ENCODE data around the gene CEP112.

CEP112 gene

DNA sequence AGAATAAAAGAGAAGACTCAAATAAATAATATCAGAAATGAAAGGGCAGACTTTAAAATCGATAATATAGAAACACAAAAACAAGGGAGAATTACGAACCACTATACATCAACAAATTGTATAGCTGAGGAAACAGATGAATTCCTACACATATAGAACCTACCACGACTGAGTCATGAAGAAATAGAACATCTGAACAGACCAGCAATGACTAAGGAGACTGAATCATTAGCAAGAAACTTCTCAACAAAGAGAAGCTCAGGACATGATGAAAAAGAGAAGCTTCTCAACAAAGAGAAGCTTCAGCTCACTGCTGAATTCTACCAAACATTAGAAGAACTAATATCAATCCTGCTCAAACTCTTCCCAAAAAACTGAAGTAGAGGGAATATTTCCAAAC lies 255.9 kb downstream of the CEP112 start:
- ChIA-PET CTCF (no interaction called here), POLR2A (ENCODE audit: low non-redundant PET) (no interaction called here)
- H3K27ac ChIP-seq = no peak overlapping the region
- TF ChIP-seq, protein P1, sequence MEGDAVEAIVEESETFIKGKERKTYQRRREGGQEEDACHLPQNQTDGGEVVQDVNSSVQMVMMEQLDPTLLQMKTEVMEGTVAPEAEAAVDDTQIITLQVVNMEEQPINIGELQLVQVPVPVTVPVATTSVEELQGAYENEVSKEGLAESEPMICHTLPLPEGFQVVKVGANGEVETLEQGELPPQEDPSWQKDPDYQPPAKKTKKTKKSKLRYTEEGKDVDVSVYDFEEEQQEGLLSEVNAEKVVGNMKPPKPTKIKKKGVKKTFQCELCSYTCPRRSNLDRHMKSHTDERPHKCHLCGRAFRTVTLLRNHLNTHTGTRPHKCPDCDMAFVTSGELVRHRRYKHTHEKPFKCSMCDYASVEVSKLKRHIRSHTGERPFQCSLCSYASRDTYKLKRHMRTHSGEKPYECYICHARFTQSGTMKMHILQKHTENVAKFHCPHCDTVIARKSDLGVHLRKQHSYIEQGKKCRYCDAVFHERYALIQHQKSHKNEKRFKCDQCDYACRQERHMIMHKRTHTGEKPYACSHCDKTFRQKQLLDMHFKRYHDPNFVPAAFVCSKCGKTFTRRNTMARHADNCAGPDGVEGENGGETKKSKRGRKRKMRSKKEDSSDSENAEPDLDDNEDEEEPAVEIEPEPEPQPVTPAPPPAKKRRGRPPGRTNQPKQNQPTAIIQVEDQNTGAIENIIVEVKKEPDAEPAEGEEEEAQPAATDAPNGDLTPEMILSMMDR (conservative IDR thresholded peaks at IDR 0.05; ENCODE audit: low read depth) = no peak
- no peak for DNase-seq (ENCODE audit: low spot score)

DNA sequence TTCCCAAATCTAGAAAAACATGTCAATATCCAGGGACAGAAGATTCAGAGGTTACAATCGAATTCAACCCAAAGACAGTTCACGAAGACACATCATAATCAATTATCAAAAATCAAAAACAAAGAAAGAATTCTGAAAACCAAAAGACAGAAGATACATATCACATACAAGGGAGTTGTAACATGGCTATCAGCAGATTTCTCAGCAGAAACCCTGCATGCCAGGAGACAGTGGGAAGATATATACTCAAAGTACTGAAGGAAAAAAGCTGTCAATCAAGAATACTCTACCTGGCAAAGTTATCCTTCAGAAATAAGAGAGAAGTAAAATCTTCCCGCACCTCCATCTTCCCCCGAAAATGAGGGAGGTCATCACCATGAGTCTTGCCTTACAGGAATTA lies 258.6 kb downstream of the CEP112 start:
- H3K27ac ChIP-seq = no peak overlapping the region
- TF ChIP-seq, protein P1 (conservative IDR thresholded peaks at IDR 0.05; ENCODE audit: low read depth) = no peak
- CTCF ChIA-PET = no interaction called here
- DNase-seq (ENCODE audit: low spot score) = no peak
- POLR2A ChIA-PET (ENCODE audit: low non-redundant PET) = no interaction called here

DNA sequence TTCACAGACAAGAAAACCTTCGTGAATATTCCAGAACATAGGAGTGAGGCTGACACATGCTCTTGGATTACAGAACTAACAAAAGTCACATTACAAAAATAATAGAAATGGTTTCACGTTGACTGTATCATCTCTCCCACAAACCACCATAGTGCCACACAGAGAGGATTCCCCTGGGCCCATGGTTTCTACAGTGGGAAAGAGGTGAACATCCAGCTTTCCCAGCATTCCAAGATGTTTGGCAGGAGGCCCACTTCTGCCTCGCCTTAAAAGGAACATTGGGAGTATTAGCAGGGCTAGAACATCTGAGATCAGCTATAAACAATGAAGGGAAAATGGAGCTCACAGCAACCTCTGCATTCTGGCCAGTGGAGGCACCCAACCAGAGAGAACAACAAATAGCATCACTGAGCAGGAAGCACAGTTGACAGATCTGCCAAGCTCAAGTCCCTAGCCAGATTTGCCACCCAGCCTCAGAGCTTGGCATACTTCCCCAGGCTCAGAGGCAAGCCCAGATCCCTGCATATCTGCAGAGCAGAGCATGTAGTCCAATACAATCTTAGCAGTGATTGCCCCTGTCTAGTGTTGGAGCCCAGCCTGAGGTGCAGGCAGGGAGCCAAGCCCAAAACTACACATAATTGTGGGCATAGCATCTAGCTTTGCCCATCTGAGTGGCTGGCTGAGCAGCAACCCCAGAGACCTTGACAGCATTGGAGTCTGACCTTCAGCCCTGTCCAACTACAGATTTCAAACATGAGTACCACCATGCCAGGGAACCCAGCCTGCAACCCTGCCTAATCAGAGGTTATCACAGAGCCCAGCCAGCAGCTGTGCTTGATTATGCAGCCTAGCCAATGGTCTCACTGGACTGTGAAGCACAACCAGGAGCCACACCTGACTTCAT lies 260.4 kb downstream of the CEP112 start:
- ChIA-PET POLR2A (ENCODE audit: low non-redundant PET) (no interaction called here), CTCF (interaction anchor here (0.5 kb wide), 1 partner anchor 41 kb away, joined by 3 read pairs; no protein-coding TSS in a partner anchor)
- H3K27ac ChIP-seq = no peak overlapping the region
- TF ChIP-seq, protein P1 (conservative IDR thresholded peaks at IDR 0.05; ENCODE audit: low read depth) = no peak
- DNase-seq (ENCODE audit: low spot score) = no peak

DNA sequence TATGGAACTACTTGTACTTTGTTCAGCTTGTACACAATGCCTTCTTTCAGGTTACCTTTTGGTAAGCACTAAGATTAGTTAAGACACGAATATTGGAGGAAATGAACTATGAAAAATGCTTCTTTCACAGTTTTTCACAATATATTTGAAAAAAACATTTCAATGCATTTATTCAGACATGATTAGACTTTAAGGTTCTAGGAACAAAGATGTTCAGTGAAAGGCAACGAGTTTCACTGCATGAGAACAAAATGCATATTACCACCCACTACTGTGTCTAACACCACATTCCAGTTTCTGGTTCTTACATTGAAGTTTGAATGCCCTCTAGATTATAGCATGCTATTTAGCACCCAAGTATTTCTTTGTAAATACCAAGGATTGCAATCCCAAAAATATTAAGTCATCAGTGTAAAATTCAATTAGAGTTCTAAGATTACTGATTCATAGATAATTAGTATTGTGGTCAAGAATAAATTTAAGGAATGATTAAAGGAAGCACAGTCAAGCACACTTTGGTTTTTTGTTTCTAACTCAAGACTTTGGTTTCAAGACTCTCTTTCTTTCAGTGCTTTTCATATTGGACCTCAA lies 261.7 kb downstream of the CEP112 start:
- CTCF ChIA-PET = no interaction called here
- POLR2A ChIA-PET (ENCODE audit: low non-redundant PET) = no interaction called here
- TF ChIP-seq, protein P1 (conservative IDR thresholded peaks at IDR 0.05; ENCODE audit: low read depth) = no peak
- DNase-seq (ENCODE audit: low spot score) = no peak
- H3K27ac ChIP-seq = no peak overlapping the region

DNA sequence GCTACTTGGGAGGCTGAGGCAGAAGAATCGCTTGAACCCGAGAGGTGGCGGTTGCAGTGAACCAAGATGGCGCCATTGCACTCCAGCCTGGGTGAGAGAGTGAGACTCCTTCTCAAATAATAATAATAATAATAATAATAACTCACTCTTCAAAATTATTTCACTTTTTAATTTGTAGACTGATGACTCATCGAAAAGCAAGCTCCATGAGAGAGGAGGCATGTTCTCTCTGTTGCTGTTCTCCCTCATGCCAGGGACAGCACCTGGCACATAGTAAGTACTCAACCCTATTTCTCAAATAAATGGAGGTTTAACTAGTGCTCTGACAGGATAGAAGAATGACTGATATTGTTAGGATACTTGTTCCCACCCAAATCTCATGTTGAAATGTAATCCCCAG lies 265.3 kb downstream of the CEP112 start:
- ChIA-PET CTCF (no interaction called here), POLR2A (ENCODE audit: low non-redundant PET) (no interaction called here)
- DNase-seq (ENCODE audit: low spot score) = no peak
- H3K27ac ChIP-seq = no peak overlapping the region
- TF ChIP-seq, protein P1 (conservative IDR thresholded peaks at IDR 0.05; ENCODE audit: low read depth) = no peak

DNA sequence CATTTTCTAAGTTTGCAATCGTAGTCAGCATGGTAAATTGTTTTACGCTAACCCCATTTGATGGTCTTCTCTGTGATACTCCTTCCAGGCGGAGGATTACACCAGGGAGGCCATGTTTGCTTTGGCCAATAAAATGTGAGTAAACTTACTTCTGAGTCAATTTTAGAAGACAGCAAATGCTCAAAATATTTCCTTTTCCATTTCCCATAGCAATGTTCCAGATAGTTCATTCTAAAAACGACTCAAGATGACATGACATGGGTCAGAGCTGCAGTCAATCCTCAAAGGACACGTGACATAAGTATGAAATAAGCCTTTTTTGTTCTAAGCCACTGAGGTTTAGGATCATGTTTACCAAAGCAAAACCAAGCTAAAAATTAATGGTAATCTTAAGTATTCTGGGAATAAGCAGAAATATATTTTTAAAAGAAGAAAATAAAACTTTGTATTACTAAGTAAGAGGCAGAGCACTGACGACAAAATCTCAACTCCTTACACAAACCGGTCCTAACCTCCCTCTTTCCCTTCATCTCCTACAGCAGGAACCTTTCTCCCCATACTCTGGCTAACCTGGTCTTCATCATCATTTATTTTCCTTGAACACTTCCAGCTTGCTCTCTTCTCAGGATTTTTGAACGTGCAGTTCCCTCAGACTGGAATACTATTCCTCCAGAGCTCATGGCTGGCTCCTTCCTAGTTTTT lies 266.2 kb downstream of the CEP112 start:
- ChIA-PET CTCF (interaction anchor here (0.5 kb wide), 1 partner anchor 18 kb away, joined by 3 read pairs; no protein-coding TSS in a partner anchor), POLR2A (ENCODE audit: low non-redundant PET) (no interaction called here)
- no peak overlapping the region for H3K27ac ChIP-seq
- TF ChIP-seq, protein P1 (conservative IDR thresholded peaks at IDR 0.05; ENCODE audit: low read depth) = no peak
- no peak for DNase-seq (ENCODE audit: low spot score)
